Left ventricle myocardium inferior (tissue), 1 donor: ENCODE data around the gene L3MBTL2. TPM values are rescaled to one million over a fixed set of nuclear protein-coding genes. Genes with fewer than 3 reads are reported as not detected.
A peak's percentile ranks its signal among the peaks of the same experiment; 100 is the strongest.

Experiments
- DNase-seq: peaks from one replicate; pipeline ENCODE4 v3.0.0-alpha.2; 2020
- H3K27ac ChIP-seq: fragments of 200-600 bp; replicated peaks from 2 replicates; pipeline ENCODE4 v1.8.0; 2021
- H3K27me3 ChIP-seq: fragments of 200-600 bp; 2 replicates; pipeline ENCODE4 v1.8.0; 2021; ENCODE audit warnings: low read depth
- H3K36me3 ChIP-seq: fragments of 200-600 bp; 2 replicates; pipeline ENCODE4 v1.8.0; 2021
- H3K4me1 ChIP-seq: fragments of 200-600 bp; 2 replicates; pipeline ENCODE4 v1.8.0; 2021
- H3K4me3 ChIP-seq: fragments of 200-600 bp; 2 replicates; pipeline ENCODE4 v1.8.0; 2021; ENCODE audit warnings: mild to moderate bottlenecking, moderate library complexity
- H3K9me3 ChIP-seq: fragments of 200-600 bp; replicated peaks from 2 replicates; pipeline ENCODE4 v1.8.0; 2021
- CTCF ChIP-seq: fragments of 200-600 bp; IDR thresholded peaks from 2 replicates; pipeline ENCODE4 v1.8.0; 2021; ENCODE audit warnings: antibody characterized with exemption, mild to moderate bottlenecking, borderline replicate concordance
- intact Hi-C: fragments of 100-400 bp; cut with micrococcal nuclease; formaldehyde crosslinking; loops from one replicate; pipeline ENCODE4 v1.11.0; 2022
- total RNA-seq: library from RNA; stranded (reverse); fragmentation: NEBNext Ultra II Directional; extraction: Animal tissue kit (Norgen Biotek cat#: 25700); gene quantifications from one replicate; pipeline ENCODE4 v1.2.1, GENCODE V29; 2021
- donor health status: DM: no; HTN: yes; CAD: no; lungs with severe emphysema.

L3MBTL2 gene
- total RNA-seq, 1 donor from 2014 or later = 15.2 TPM

GRCh38 chr22:41239443-41240128, 34.5 kb downstream of the L3MBTL2 start:
- no peaks in the 10 kb centered on the region for H3K36me3 ChIP-seq

GRCh38 chr22:41240377-41241132, 35.4 kb downstream of the L3MBTL2 start, which contains the start of gene CHADL:
Gene CHADL (minus strand): TSS chr22:41240931. CDS start chr22:41240881, 50 bp downstream.
- DNase-seq = no peak
- Histone ChIP-seq H3K27ac (peak within 1 kb of the TSS; percentile 64), H3K4me1 (peaks cover 41% of the 10 kb centered on the region), H3K9me3 (no peaks in the 10 kb centered on the region), H3K4me3 (no peak within 1 kb of the TSS), H3K27me3 (no peaks in the 10 kb centered on the region), H3K36me3 (no peaks in the 10 kb centered on the region)
- TF ChIP-seq CTCF = no peak
- intact Hi-C loops = no loop called here

More at GRCh38 chr22:41239443-41240128, 34.5 kb downstream of the L3MBTL2 start:
- Histone ChIP-seq H3K27me3 (no peaks in the 10 kb centered on the region), H3K9me3 (no peaks in the 10 kb centered on the region), H3K27ac (peak overlapping the region; percentile 47), H3K4me3 (no peak overlapping the region), H3K4me1 (peaks cover 50% of the 10 kb centered on the region)
- intact Hi-C loops = no loop called here
- no peak for DNase-seq
- no peak for TF ChIP-seq CTCF

GRCh38 chr22:41241133-41241676, 36.1 kb downstream of the L3MBTL2 start:
- no peaks in the 10 kb centered on the region for H3K9me3 ChIP-seq
- H3K36me3 ChIP-seq = peaks cover 2% of the 10 kb centered on the region
- H3K27me3 ChIP-seq = no peaks in the 10 kb centered on the region
- no peak for DNase-seq
- TF ChIP-seq CTCF = no peak
- peaks cover 34% of the 10 kb centered on the region for H3K4me1 ChIP-seq
- intact Hi-C loops = no loop called here
- H3K27ac ChIP-seq = peak overlapping the region; percentile 64
- no peak overlapping the region for H3K4me3 ChIP-seq

- peaks cover 8% of the 10 kb centered on the region for H3K36me3 ChIP-seq
- TF ChIP-seq CTCF = no peak
- intact Hi-C loops = no loop called here
- no peaks in the 10 kb centered on the region for H3K27me3 ChIP-seq
- no peak overlapping the region for H3K4me3 ChIP-seq
- H3K4me1 ChIP-seq = peaks cover 25% of the 10 kb centered on the region
- peak overlapping the region; percentile 62 for H3K27ac ChIP-seq
- no peak for DNase-seq
- no peaks in the 10 kb centered on the region for H3K9me3 ChIP-seq
These were observed 37.4 kb downstream of the L3MBTL2 start for GRCh38 chr22:41242396-41243117.

GRCh38 chr22:41243361-41243760, 38.2 kb downstream of the L3MBTL2 start:
- Histone ChIP-seq H3K36me3 (peaks cover 17% of the 10 kb centered on the region), H3K4me1 (peaks cover 26% of the 10 kb centered on the region), H3K27ac (peak overlapping the region; percentile 62), H3K9me3 (no peaks in the 10 kb centered on the region), H3K27me3 (no peaks in the 10 kb centered on the region), H3K4me3 (no peak overlapping the region)
- intact Hi-C loops = no loop called here
- DNase-seq = no peak
- TF ChIP-seq CTCF = no peak
